ENCODE results near the gene RAB7A. TPM values are rescaled to one million over a fixed set of nuclear protein-coding genes. Genes with fewer than 3 reads are reported as not detected.
A peak's percentile ranks its signal among the peaks of the same experiment; 100 is the strongest.

The RAB7A gene
- total and polyA plus RNA-seq, 2 of the 8 experiments (the other 6 are each of a cell fraction or from before 2014, with no cell fraction given), result 179 to 195 TPM

GRCh38 chr3:128863560-128863959 lies 137.6 kb downstream of the RAB7A start (continued):
- no peak for TF ChIP-seq SAP30 (IDR thresholded peaks at IDR 0.05; ENCODE audit: insufficient read depth, insufficient replicate concordance, low read length)
- TF ChIP-seq RAD21 (IDR thresholded peaks at IDR 0.05 in 1 of 2, conservative IDR thresholded peaks at IDR 0.05 in 1 of 2; ENCODE audit: low read depth in 2 of 2, low read length in 2 of 2), result peak; percentile 33 to 44
- TF ChIP-seq TBP (IDR thresholded peaks at IDR 0.05; ENCODE audit: low read depth, low read length), result no peak
- TF ChIP-seq SP4 (IDR thresholded peaks at IDR 0.05; ENCODE audit: low read length), result no peak
- no peak for TF ChIP-seq CHD1 (IDR thresholded peaks at IDR 0.05; ENCODE audit: low read depth, low read length)
- no peak for TF ChIP-seq SRF (IDR thresholded peaks at IDR 0.05; ENCODE audit: low read depth, low read length)
- no peak for TF ChIP-seq SP2 (IDR thresholded peaks at IDR 0.05; ENCODE audit: low read length)

Small RNA genes lying within 50 kb of the gene (small RNA-seq; reads per million reads assigned to genes)
- not detected for gene RF00399 (ENCODE audit: insufficient read depth)

Other genes with a start within 250 kb of the RAB7A start
- 0.30 and 0.40 TPM in 2 replicates for gene GATA2, start 233.0 kb upstream of the RAB7A start, total RNA-seq (2021; fragmentation: NEBNext Ultra II Directional; extraction: Animal tissue kit (Norgen Biotek cat#: 25700))
- 0.03 and 0.22 TPM in 2 replicates for gene GATA2, start 233.0 kb upstream of the RAB7A start, polyA plus RNA-seq (2011; rRNA removed)
- gene RPN1, start 75.4 kb upstream of the RAB7A start, total RNA-seq (2021; fragmentation: NEBNext Ultra II Directional; extraction: Animal tissue kit (Norgen Biotek cat#: 25700)), result 204 and 211 TPM in 2 replicates
- gene RPN1, start 75.4 kb upstream of the RAB7A start, polyA plus RNA-seq (2011; rRNA removed), result 130 and 165 TPM in 2 replicates
- gene ACAD9, start 153.4 kb downstream of the RAB7A start, total RNA-seq (2021; fragmentation: NEBNext Ultra II Directional; extraction: Animal tissue kit (Norgen Biotek cat#: 25700)), result 28.9 and 32.8 TPM in 2 replicates
- gene ACAD9, start 153.4 kb downstream of the RAB7A start, polyA plus RNA-seq (2011; rRNA removed), result 27.5 and 35.1 TPM in 2 replicates

Data from H1 (cell line).